ENCODE results near the gene PLEKHA7. TPM values are rescaled to one million over a fixed set of nuclear protein-coding genes. Genes with fewer than 3 reads are reported as not detected.

PLEKHA7 gene
- total and polyA plus RNA-seq, 2 donors from 2014 or later, result 24.4 to 65.7 TPM

DNA sequence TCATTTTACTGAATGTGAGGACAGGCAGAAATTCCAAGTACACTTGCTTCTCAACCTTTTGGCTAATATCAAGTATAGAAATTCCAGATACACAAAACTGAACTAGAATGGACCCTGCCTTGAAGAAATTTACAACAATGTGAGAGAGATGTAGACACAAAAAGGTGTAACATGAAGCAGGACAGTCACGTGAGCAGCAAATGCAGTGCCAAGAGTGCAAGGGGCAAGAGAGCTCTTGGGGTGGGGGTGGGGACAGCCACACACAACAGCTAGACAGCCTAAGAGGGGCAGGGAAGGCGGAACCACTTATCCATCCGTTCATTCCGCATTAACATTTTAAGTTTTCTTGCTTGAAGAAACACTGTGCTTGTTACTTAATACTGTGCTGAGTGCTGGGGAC lies 28.9 kb downstream of the PLEKHA7 start:
- H3K4me3 ChIP-seq (ENCODE audit: low read length in 3 of 3), result no peak overlapping the region
- DNase-seq (peak in 3 of 5 donors; percentile 23 to 50 (median 36)), FAIRE-seq (no peak)
- H3K4me1 ChIP-seq (ENCODE audit: control insufficient read depth in 2 of 3, insufficient read depth in 2 of 3, low read depth in 1 of 3, low read length in 3 of 3), result peaks cover 5 to 75% (median 60%) of the 10 kb centered on the region in 3 donors
- TF ChIP-seq CTCF (IDR thresholded peaks at IDR 0.05; ENCODE audit: borderline replicate concordance, extremely low read depth, insufficient read depth), result no peak
- H3K9ac ChIP-seq (ENCODE audit: low read length in 3 of 3), result peak overlapping the region in 1 of 3 donors; percentile 0
- H3K9me3 ChIP-seq (ENCODE audit: control insufficient read depth in 2 of 3, insufficient read depth in 1 of 3, low read length in 3 of 3), result no peaks in the 10 kb centered on the region
- intact Hi-C loops (cut with DNase I), result no loop called here
- H3K36me3 ChIP-seq (ENCODE audit: control insufficient read depth in 2 of 3, insufficient read depth in 3 of 3, low read length in 3 of 3), result no peaks in the 10 kb centered on the region
- H3K27ac ChIP-seq (ENCODE audit: low read depth in 2 of 2, low read length in 2 of 2), result peak overlapping the region; percentile 85 to 94
- H3K27me3 ChIP-seq (ENCODE audit: control insufficient read depth, insufficient read depth, low read length), result no peaks in the 10 kb centered on the region

GRCh38 chr11:16984229-16984628 lies 30.0 kb downstream of the PLEKHA7 start:
- Histone ChIP-seq H3K4me1 (ENCODE audit: control insufficient read depth in 2 of 3, insufficient read depth in 2 of 3, low read depth in 1 of 3, low read length in 3 of 3) (peaks cover 5 to 77% (median 64%) of the 10 kb centered on the region in 3 donors), H3K9ac (ENCODE audit: low read length in 3 of 3) (no peak overlapping the region), H3K9me3 (ENCODE audit: control insufficient read depth in 2 of 3, insufficient read depth in 1 of 3, low read length in 3 of 3) (no peaks in the 10 kb centered on the region), H3K36me3 (ENCODE audit: control insufficient read depth in 2 of 3, insufficient read depth in 3 of 3, low read length in 3 of 3) (no peaks in the 10 kb centered on the region), H3K27me3 (ENCODE audit: control insufficient read depth, insufficient read depth, low read length) (no peaks in the 10 kb centered on the region), H3K4me3 (ENCODE audit: low read length in 3 of 3) (no peak overlapping the region), H3K27ac (ENCODE audit: low read depth in 2 of 2, low read length in 2 of 2) (peak overlapping the region; percentile 28 to 85)
- DNase-seq (no peak), FAIRE-seq (no peak)
- intact Hi-C loops (cut with DNase I), result no loop called here
- no peak for TF ChIP-seq CTCF (IDR thresholded peaks at IDR 0.05; ENCODE audit: borderline replicate concordance, extremely low read depth, insufficient read depth)

DNA sequence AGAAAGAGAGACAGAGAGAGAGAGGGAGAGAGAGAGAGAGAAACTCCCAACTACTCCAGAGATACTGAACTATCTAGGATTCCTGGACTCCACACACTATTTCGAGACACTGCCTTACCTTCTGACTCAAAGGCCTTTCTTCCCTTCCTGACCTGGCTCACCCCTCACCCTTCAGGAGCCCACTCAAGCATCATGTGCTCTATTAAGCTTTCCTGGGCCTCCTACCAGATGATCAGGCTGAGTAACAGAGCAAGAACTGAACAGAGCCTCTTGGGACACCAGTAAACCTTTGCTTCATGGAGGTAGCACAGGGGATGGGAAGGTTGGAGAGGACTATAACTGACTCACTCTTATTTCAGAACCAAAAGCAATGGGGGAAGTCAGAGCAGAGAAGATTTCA lies 31.4 kb downstream of the PLEKHA7 start:
- Histone ChIP-seq H3K9me3 (ENCODE audit: control insufficient read depth in 2 of 3, insufficient read depth in 1 of 3, low read length in 3 of 3) (no peaks in the 10 kb centered on the region), H3K4me3 (ENCODE audit: low read length in 3 of 3) (no peak overlapping the region), H3K9ac (ENCODE audit: low read length in 3 of 3) (peak overlapping the region in 1 of 3 donors; percentile 15), H3K27ac (ENCODE audit: low read depth in 2 of 2, low read length in 2 of 2) (peak overlapping the region; percentile 82 to 89), H3K27me3 (ENCODE audit: control insufficient read depth, insufficient read depth, low read length) (no peaks in the 10 kb centered on the region), H3K36me3 (ENCODE audit: control insufficient read depth in 2 of 3, insufficient read depth in 3 of 3, low read length in 3 of 3) (no peaks in the 10 kb centered on the region), H3K4me1 (ENCODE audit: control insufficient read depth in 2 of 3, insufficient read depth in 2 of 3, low read depth in 1 of 3, low read length in 3 of 3) (peaks cover 5 to 71% (median 70%) of the 10 kb centered on the region in 3 donors)
- FAIRE-seq (no peak), DNase-seq (no peak)
- no peak for TF ChIP-seq CTCF (IDR thresholded peaks at IDR 0.05; ENCODE audit: borderline replicate concordance, extremely low read depth, insufficient read depth)
- intact Hi-C loops (cut with DNase I), result no loop called here

DNA sequence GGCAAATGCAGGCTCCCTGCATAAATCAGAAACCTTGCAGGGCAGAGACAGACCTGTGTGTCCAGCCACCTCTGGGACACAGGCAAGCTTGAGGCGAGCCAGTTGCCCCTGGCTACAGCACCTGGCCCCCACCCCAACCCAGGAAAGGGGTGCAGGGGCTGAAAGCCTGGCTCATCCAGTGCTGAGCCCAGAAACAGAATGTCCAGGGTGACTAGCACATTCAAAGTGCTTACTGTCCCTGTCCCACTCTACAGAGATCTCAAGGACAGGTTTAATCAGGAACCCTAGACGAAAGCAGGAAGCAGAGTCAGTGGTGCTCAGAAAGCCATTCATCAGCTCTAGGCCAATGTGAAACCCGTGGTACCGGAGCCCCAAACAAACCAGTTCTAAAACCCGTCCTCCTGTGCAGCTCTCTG lies 31.9 kb downstream of the PLEKHA7 start:
- FAIRE-seq, result no peak
- no peak for TF ChIP-seq CTCF (IDR thresholded peaks at IDR 0.05; ENCODE audit: borderline replicate concordance, extremely low read depth, insufficient read depth)
- peaks cover under 1 to 75% (median 69%) of the 10 kb centered on the region in 3 donors for H3K4me1 ChIP-seq (ENCODE audit: control insufficient read depth in 2 of 3, insufficient read depth in 2 of 3, low read depth in 1 of 3, low read length in 3 of 3)
- H3K27me3 ChIP-seq (ENCODE audit: control insufficient read depth, insufficient read depth, low read length), result no peaks in the 10 kb centered on the region
- H3K36me3 ChIP-seq (ENCODE audit: control insufficient read depth in 2 of 3, insufficient read depth in 3 of 3, low read length in 3 of 3), result no peaks in the 10 kb centered on the region
- intact Hi-C loops (cut with DNase I), result no loop called here
- DNase-seq, result peak in 3 of 5 donors; percentile 49 to 56 (median 53)
- no peak overlapping the region for H3K4me3 ChIP-seq (ENCODE audit: low read length in 3 of 3)
- no peaks in the 10 kb centered on the region for H3K9me3 ChIP-seq (ENCODE audit: control insufficient read depth in 2 of 3, insufficient read depth in 1 of 3, low read length in 3 of 3)
- H3K9ac ChIP-seq (ENCODE audit: low read length in 3 of 3), result peak overlapping the region in 1 of 3 donors; percentile 27
- peak overlapping the region; percentile 82 to 89 for H3K27ac ChIP-seq (ENCODE audit: low read depth in 2 of 2, low read length in 2 of 2)
